GM21447 (cell line): ENCODE measurements around the gene RAB28.

Source experiments
- ATAC-seq: cut with Tn5 transposase; IDR thresholded peaks from one replicate; pipeline ENCODE4 v1.9.1; 2021; ENCODE audit not compliant: unreplicated experiment

Gene RAB28

DNA sequence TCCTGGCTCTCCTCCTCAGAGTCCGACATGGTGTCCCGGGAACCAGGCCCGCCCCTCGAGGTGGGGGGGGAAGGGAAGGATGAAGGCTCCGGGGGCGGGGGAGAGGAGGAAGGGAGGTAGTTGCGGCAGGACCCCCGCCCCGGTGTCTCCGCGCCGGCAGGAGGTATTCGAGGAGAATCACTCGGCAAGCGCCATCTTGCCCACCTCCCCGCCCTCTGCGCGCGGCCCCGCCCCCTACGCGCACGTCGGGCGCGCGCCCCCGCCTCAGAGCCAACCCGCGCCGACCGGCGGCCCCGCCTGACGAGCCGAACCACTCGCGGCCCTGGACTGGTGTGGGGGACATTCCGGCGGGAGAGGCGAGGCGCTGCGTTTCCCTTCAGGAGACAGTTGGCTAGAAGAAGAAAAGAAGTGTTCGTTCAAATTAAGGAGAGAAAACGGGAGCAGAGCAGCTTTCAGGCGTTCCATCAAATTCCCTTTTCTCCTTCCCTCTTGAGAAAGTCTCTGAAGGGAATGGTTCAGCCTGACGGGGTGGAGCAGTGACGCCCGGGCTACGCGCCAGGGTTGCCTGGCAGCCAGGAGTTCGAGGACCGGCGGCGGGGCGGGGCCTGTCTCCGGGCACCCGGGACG lies at the start of gene RAB28:
RAB28 (minus strand) TSS at position 219 of the 627 bp plus-strand sequence.
- ATAC-seq, result peak; percentile 95

DNA sequence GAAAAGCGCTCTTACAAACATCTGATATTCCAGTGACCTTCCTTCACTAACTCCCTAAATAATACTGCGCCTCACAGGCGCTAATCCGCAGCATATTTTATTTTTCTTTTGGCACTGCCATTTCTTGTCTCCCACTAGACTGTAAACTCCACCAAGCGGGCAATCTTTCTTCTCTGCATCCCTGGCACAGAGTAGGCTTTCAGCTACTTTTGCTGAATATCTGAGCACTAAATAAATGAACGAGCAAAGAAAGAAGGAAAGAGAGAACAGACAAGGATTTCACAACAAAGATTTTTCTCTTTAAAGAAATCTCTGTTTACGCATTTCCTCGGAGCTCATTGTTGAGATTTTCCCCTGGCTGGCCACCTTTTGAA lies 47.5 kb upstream of the RAB28 start:
- ATAC-seq, result no peak

DNA sequence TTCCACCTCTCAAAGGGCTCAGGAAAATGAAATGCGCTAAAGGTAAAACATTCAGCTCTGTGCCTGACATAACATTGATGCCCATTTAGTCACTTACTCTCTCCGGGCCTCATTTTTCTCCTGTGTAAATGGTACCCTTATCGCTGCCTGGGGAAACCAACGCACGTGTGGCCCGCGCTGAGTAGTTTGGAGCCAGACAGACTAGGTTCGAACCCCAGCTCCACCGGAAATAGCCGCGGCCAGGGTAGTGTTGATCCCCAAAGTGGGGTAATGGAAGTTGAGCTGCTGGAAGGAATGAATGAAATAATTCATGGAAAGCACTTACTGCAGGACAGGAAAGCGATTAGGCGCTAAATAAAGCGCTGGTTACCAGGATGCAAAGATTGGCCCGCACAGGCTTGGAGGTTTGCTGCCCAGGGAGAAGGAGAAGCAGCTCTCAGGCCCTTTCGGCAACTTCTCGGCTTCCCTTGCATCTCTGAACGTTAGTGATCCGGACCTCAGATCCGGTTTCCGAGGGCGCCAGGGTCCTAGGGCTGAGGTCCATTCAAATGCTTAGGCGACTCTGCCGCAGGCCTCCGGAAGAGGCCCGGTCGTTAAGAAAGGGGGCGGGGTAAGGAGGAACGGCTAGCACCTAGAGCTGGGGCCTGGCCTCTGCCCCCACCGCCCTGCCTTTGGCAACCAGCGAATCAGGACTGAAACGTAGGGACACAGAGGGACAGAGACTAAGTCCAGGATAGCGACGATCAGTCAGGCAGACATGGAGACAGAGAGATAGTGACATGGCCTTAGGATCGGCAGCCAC lies 46.9 kb upstream of the RAB28 start:
- ATAC-seq, result no peak

DNA sequence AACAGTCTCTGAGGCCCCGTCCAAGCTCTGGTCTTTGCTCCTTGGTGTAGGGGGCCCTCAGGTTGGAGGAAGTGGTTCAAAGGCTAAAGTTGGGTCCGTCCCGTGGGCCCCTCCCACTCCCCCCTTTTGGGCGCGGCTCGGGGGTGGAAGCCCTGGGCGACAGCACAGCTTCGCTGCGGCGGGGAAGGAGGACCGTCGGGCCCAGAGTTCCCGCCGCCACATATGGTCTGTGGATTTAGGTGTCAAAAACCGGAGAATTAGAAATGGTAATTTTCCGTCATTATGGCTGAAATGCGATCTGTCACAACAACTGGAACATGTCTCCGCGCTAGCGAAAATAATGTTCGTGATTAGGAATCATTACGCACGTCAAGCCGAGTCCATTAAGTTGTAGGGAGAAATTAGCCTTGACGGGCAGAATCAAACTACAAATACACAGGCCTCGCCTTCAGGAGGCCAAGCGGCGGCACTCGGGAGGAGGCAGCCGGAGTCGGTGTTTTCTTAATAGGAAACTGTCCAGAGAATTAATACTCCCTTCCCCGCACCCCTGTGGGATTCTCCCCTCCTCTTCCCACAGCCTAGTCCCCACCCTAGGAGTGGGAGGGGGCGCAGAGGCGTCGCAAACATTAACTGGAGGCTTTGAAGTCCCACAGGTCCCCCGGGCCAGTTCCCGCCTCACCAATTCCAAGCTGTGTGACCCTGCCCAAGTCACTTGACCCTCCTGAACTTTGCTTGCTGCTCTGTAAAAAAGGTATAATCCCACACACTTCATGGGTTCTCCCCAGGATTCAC lies 45.2 kb upstream of the RAB28 start:
- ATAC-seq, result no peak

DNA sequence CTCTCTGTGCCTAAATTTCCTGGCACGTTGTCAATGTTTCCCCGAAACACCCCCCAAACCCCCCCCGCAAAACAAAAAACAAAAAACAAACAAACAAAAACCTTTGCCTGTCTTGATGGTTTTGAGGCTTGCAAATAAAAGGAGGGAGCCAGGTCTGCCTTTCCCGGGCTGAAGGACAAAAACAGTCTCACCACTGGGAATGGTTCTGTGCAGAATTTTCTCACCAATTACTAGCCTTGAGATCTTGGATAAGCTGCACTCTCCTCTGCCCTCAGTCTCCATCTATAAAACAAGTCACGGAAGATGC lies 44.6 kb upstream of the RAB28 start:
- ATAC-seq, result no peak

DNA sequence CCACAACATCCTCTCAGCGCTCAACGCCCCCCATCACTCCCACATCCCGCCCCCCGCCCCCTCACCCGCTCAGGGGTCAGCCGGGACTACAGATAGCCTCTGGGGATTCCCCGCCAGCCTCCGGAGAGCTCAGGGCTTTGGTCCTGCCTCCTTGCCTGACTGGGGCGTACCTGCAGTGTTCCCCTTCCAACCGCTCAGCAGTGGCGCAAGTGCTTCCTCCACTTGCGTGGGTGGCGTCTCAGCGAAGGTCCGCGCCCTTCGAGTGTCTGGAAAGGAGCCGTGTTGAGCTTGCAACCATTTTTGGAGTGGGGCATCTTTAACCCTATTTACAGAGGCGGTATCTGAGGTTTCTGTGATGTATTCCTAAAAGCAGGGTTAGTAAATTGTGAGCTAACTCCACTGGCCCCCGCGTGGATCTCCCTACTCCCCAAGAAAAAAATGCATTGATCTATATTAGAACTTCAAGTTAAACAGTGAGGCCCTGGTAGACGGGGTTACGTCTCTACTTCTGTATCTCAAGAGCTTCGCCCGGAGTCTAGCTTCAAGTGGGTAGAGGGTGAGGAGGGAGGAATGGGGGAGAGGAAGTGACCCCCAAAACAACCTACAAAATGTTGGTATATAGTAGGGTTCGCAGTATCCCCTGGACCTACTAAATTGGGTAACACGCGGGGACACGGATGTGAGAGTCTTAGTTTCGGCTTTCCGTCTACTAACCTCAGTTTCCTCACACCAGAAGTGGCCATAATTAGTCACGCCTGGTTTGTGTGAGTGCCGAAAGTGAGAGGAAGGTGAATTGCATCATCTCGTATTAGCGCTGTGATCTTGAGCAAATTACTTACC lies 44.1 kb upstream of the RAB28 start:
- peak; percentile 85 for ATAC-seq

DNA sequence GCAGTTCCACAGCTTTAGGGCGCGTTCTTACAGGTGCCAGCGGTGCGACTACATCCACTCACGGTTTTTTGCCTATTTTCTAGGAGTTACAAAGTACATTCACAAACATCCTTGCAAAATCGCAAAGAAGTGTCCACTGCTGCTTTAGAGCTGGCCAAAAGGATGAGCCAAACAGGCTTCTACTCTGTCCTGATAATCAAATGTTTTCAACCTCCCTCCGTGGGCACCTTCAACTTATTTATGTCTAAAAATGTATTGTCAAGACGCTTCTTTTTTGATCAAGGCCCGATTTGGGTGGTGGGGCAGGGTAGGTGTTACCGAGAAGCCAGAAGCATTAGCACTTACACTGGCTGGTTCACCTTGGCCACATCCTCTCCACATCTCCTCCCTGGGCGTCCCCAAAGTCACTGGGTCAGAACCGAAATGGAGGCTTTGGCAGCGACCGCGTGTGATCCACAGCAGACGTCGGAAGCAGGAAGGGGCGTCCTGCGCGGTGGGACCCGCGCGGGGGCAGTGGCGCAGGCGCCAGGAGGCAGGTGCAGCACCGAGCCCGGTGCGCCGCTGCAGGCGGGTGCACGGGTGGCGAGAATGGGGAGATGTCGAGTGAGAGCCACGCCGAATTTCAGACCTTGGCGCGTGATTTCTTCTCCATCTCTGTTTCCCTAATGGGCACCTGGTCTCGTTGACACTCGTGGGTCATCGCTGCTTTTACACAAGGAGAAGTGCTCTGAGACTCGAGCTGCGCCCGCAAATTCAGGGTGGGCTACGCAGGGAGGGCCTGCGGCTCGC lies 43.2 kb upstream of the RAB28 start:
- no peak for ATAC-seq

DNA sequence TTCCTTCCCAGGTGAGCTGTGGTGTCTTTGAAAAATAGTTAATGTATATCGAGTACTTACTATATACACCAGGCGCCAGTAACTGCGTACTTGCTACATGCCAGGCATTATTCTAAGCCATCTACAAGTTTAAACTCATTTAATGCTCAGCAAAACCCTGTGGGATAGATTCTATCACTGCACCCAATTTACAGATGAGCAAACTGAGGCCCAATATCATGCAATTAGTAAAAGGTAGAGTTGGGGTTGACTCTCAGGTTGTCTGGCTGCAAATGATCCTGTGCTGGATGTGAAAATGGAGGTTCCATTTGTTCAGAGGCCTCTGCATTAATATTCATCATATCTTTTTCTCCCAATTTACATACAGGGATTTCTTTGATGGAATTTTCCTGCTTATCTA lies 42.5 kb upstream of the RAB28 start:
- no peak for ATAC-seq

DNA sequence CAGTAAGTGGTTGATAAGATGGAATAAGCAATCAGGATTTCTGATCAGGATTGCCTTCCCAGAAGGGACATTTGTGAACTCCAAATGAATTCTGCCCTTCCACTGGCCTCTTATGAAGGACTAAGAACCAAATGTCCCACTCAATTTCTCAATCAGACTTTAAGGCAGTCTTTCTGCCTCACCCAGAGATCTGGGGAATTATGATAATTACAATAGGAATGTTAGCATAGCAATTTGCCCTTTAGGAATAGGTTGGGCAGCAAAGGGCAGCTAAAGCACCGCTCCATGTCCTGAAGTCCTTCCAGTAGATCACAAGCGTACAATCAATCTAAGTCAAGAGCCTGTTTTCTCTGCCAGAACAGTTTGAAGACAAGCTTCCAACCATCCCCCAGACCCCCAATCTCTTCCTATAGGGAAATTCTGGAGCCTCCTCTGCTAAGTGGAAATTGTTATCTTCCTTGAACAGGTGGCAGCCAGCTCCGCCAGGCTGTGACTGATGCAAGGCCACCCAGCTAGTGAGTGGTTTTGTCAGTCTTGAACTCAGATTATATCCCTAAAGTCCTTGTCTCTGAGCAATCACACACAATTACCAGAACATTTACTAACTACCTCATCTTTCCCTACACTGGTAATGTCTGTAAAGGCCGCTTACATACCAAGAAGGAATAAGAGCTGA lies 41.6 kb upstream of the RAB28 start:
- no peak for ATAC-seq

DNA sequence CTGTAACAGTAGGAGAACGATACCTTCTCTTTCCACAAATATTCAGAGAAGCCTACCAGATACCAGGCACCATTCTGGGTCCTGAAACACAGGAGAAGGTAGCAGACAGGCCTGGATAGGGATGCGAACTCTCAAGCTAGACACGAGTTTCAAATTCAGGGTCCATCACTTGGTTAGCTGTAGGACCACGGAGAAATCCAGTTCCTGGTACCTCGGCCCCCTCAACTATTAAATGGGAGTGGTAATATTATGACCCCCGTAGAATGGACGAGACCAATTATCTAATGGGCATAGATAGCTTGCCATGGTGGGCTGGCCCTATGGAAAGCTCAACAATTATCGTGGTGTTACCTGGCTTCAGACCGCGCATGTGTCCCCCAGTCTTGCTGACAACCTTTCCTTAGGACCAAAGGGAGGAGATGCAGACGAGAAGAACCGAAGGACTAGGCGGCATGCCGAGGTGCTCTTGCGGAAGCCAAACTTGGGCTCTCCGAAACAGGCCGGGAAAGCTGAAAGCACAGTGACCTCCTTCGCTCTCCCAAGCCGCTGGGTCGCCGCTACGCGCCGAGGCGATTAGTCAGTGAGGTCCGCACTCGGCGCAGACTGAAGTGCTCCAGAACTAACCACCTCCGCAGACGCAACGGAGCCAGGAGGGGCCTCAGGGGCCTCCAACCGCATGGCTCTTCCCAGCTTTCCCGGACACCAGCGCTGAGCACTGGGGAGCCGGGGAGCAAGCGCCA lies 40.5 kb upstream of the RAB28 start:
- ATAC-seq, result no peak

DNA sequence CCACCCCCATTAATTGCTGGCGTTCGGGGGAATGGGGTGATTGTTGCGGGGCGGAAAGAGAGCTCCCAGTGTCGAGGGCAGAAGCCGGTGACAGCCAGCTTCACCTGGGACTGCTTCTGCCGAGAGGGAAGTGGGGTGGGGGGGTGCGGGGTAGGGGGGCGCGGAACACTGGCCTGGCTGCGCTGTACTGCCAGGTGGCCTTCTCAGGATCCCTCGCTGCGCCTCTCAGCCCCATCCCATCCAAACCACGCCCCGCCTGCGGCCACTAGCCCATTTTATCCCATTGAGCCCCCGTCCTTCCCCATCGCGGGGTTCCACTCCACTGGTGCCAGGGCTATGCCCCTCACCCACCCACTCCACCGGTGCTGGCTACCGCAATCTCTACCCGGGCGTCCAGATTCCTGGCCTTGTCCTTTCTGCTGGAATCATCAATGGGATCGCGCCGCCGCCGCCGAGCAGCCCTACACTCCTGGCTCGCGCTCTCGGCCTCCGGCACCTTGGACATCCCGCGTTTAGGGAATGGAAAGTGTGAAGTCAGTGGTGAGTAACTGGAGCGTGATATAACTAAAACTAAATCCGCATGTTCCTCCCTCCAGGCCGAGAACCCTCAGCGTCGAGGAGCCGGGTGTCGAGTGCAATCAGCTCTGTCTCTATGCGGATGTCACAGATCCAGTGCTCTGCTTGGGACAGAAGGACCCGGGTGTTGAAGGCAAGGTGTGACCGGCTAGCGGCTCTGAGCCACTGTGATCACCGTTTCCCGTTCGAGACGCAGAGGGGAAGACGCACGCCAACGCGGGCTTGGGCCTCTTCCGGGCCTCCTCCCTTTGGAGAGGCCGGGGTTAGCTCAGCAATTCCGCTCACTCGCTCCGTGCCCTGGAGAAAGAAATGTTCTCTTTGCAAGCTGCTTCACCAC lies 39.7 kb upstream of the RAB28 start:
- ATAC-seq, result no peak

DNA sequence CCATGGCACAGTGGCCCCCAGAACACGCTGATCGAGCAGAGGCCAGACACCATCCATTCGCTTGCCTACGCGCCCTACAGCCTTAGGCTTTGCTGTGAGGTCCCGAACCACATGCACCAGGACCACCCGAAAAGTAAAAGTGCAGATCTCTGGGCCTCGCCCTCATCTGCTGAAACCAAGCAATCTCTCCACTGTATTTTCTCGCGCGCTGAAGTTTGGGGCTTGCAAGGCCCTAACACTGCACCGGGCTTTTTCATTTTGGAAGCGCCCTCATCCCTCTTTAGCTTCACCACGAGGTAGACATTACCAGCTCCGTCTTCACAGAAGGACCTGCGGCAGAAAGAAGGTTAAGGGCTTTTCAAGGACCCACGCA lies 39.0 kb upstream of the RAB28 start:
- no peak for ATAC-seq

DNA sequence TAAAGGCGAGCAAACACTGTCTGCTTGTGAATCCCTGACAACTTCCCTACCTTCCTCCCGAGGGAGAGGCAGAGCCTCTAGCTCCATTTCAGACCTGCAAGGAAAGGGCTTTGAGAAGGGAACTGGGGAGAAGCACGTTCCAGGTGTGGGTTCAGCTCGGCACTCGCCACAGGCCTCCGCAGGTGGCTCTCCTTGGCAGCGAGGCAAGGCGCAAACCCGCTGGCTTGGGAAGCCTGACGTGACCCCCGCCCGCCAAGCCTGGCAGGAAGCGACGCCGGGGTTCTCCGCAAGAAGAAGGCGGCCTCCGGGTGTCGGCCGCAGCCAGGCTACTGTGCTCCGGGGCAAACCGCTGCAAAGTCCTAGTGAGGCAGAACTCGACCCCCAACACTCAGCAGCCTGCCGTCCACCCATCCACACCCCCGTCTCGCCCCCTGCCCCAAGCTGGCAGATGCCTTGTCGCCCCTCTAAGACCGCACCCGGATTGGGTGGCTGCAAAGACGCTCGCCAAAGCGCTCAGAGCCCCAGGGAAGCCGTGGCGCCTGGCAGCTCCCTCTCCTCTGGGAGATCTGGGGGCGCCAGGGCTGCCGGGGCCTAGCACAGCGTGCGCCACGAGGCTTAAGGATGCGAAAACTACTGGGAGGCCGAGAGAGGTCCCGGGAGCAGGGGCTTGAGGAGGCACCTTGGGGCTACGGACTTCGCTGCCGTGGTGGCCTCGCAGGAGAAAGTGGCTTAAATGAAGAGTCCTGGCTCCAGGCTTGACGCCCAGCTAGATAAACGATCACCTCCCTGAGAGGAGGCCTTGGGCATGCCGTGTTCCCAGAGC lies 38.4 kb upstream of the RAB28 start:
- no peak for ATAC-seq

DNA sequence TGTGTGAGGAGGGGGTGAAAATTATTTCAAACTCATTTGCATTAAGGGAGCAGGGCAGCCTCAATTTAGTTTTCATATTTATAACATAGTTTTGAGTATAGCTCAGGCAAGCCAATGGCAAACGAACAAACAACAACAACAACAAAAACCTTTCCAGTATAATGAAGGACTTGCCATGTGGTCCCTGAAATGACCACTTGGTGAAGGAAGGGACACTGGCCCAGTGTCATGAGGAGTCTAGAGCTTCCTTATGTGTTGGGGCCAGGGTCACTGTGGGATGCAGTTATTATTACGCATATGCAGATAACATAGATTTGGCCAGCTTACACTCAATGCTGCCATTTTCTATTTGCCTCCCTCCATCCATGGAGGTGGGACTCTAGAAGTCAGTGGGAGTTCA lies 36.9 kb upstream of the RAB28 start:
- no peak for ATAC-seq

DNA sequence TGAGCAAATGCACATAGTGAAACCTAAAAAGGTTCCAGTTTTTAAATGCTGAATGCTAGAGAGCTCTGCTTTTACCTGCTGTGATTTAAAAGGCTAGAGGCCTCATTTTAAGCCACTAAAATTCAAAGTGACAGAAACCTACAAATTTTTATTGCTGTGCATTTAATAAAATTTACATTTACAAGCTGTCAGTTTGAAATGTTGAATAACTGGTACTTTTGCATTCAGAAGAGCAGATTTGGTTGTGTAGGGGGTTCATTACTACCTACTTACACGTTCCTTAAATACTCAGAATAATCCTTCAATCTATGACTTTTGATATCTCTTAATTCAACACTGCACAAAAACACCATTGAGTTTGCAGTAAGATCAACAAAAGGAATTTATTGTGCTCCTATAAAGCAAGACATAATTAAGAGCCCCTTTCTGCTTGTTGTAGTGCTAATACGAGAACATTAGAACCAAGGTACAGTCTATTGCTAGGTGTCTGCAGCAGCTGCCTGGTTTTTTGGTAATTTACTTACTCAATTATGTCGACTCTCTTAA lies 32.2 kb upstream of the RAB28 start:
- no peak for ATAC-seq

DNA sequence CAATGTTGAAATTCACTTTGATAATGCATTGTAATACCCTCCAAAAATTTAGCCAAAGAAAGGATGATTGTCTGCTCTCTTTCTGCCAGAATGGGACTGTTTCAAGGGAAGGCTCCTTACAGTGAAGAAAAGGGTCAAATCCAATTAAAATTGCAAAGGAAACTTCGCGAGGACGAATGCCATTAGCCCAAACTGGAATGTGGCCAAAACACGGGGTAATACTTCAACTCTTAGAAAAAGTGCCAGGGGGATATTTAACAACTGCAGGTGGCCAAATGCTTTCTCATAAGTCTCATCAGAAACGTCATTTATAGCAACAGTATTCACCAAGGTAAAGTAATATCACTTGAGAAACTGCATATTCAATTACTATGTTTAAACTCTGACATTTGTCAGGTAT lies 31.1 kb upstream of the RAB28 start:
- no peak for ATAC-seq

DNA sequence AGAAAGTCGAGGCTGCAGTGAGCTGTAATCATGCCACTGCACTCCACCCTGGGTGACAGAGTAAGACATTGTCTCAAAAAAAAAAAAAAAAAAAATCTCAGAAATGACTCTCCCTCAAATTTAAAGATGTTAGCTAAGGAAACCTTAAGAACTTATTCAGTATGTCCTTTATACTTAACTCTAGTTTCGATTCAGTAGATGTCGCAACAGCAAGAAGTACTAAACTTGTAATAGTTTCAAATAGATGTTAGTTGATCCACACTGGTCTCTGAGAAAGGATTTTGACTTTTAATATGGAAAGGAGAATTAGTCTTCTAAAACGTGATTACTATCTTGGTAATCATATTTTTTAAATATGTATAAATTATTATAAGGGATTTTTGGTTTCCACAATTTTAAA lies 30.6 kb upstream of the RAB28 start:
- ATAC-seq, result no peak
